Measurements from ENCODE around the gene TMEM222.

- TF ChIP-seq GATA2 (IDR thresholded peaks at IDR 0.05; ENCODE audit: low read depth, low read length) (no peak), GATA3 (IDR thresholded peaks at IDR 0.05; ENCODE audit: low read depth, low read length) (no peak)
These were observed 29.7 kb downstream of the TMEM222 start for GRCh38 chr1:27351541-27352107.
